ENCODE results near the gene HPN.
A peak's percentile ranks its signal among the peaks of the same experiment; 100 is the strongest.
"Not testable (repeated sequence)": the region's sequence is repeated elsewhere in the genome, so short reads cannot be mapped to it uniquely, and the experiment has no call there.

HPN gene

DNA sequence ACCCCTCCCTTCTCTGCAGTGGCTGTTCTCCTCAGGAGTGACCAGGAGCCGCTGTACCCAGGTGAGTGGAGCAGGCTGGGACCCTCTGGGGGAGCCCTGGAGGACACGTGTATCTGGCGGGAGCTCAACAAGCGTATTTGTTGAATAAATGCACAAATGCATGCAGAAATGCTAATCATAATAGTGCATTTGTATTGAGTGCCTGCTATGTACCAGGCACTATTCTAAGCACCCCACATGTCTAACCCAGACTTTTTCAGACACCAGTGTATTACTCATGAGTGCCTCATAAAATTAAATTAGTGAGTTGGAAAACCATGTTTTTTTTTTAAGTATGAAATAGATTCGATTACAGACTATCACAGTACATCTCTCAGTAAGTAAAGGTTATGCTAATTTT lies 7.9 kb downstream of the HPN start:
- no peak for ATAC-seq (ENCODE audit: low read depth)
- no peak overlapping the region for H3K27ac Mint-ChIP-seq

GRCh38 chr19:35050662-35051061 lies 9.1 kb downstream of the HPN start:
- not testable (repeated sequence) for H3K27ac Mint-ChIP-seq; H3K4me3 Mint-ChIP-seq; H3K36me3 Mint-ChIP-seq; ATAC-seq (ENCODE audit: low read depth); DNase-seq (ENCODE audit: low spot score in 2 of 2); H3K4me1 Mint-ChIP-seq; H3K27me3 Mint-ChIP-seq; H3K9me3 Mint-ChIP-seq

More for the DNA sequence above, 7.9 kb downstream of the HPN start:
- H3K27me3 Mint-ChIP-seq: peaks cover 7% of the 10 kb centered on the region
- DNase-seq (ENCODE audit: low spot score in 2 of 2): no peak
- no peaks in the 10 kb centered on the region for H3K9me3 Mint-ChIP-seq
- H3K4me3 Mint-ChIP-seq: no peak overlapping the region
- no peaks in the 10 kb centered on the region for H3K36me3 Mint-ChIP-seq
- H3K4me1 Mint-ChIP-seq: peaks cover 14% of the 10 kb centered on the region

DNA sequence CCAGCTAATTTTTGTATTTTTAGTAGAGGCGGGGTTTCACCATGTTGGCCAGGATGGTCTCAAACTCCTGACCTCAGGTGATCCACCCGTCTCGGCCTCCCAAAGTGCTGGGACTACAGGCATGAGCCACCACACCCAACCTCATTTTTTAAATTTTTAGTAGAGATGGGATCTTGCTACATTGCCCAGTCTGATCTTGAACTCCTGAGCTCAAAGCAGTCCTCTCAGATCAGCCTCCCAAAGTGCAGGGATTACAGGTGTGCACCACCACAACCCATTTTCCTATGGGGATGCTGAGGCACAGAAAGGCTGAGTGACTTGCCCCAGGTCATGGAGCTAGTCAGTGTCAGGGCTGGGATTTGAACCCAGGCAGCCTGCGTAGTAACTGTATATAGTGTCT lies 9.7 kb downstream of the HPN start:
- H3K4me1 Mint-ChIP-seq; H3K27me3 Mint-ChIP-seq; DNase-seq (ENCODE audit: low spot score in 2 of 2); H3K9me3 Mint-ChIP-seq; H3K36me3 Mint-ChIP-seq; ATAC-seq (ENCODE audit: low read depth); H3K4me3 Mint-ChIP-seq; H3K27ac Mint-ChIP-seq: not testable (repeated sequence)

- H3K27ac Mint-ChIP-seq: no peak overlapping the region
- H3K4me3 Mint-ChIP-seq: no peak overlapping the region
- DNase-seq (ENCODE audit: low spot score in 2 of 2) (no peak), ATAC-seq (ENCODE audit: low read depth) (no peak)
- H3K9me3 Mint-ChIP-seq: no peaks in the 10 kb centered on the region
- H3K36me3 Mint-ChIP-seq: no peaks in the 10 kb centered on the region
- peaks cover 6% of the 10 kb centered on the region for H3K27me3 Mint-ChIP-seq
- H3K4me1 Mint-ChIP-seq: peaks cover 4% of the 10 kb centered on the region
These were observed 10.3 kb downstream of the HPN start for GRCh38 chr19:35051796-35052195.

DNA sequence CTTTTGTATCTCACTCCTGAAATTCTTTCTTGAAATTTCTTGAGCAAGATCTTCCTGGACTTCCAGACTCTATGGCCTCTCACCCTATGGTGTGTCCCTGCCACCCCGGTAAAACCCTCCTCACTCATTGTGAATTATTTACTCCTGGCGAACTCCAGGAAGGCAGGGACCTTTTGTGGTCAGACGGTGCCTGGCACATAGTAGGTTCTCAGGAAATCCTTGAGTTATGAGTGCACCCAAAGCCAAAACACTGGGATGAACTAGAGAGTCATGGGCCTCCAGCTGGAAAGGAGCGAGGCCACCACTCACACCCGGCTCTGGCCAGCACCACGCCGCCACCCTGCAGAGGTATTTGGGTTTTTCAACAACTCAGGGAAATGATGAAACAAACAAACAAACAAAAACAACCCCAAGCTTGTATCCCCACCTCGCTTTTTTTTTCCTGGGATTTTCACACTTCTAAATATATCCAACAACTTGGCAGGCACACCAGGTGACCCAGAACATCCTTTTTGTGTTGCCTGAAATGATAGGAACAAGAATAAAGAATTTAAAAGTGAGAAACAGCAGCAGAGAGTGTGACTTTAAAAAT lies 11.2 kb downstream of the HPN start:
- Mint-ChIP-seq H3K36me3 (no peaks in the 10 kb centered on the region), H3K27me3 (peaks cover 6% of the 10 kb centered on the region)

DNA sequence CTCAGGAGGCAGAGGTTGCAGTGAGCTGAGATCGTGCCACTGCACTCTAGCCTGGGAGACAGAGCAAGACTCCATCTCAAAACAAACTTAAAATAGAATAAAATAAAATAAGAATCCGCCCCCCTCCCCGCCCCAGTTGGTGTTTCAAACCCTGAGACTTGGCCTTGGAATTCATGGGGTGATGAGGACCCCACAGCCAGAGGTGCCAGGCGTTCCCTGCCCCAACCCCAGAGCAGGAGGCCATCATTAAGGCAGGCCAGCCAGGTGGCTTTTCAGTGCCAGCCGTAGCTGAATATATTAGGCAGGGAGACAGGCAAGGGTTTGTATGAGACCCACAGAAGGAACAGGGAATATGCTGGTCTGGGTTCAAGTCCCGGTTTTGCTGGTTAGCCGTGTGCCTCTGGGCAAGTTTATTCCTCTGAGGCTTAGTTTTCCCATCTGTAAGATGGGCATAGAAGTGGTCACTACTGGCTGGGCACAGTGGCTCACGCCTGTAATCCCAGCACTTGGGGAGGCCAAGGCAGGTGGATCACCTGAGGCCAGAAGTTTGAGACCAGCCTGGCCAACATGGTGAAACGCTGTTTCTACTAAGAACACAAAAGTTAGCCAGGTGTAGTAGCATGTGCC lies 12.3 kb downstream of the HPN start:
- ATAC-seq (ENCODE audit: low read depth) (no peak), DNase-seq (ENCODE audit: low spot score in 2 of 2) (no peak)
- Mint-ChIP-seq H3K27me3 (peaks cover 6% of the 10 kb centered on the region), H3K4me1 (peaks cover 4% of the 10 kb centered on the region), H3K27ac (no peak overlapping the region), H3K36me3 (no peaks in the 10 kb centered on the region), H3K4me3 (no peak overlapping the region), H3K9me3 (no peaks in the 10 kb centered on the region)

More for the DNA sequence above, 11.2 kb downstream of the HPN start:
- ATAC-seq (ENCODE audit: low read depth) (no peak), DNase-seq (ENCODE audit: low spot score in 2 of 2) (no peak)
- Mint-ChIP-seq H3K4me3 (no peak overlapping the region), H3K27ac (no peak overlapping the region), H3K4me1 (peaks cover 4% of the 10 kb centered on the region), H3K9me3 (no peaks in the 10 kb centered on the region)

- Mint-ChIP-seq H3K27ac (no peak overlapping the region), H3K4me1 (peaks cover 4% of the 10 kb centered on the region), H3K36me3 (no peaks in the 10 kb centered on the region), H3K4me3 (no peak overlapping the region), H3K9me3 (no peaks in the 10 kb centered on the region), H3K27me3 (peaks cover 6% of the 10 kb centered on the region)
- no peak for DNase-seq (ENCODE audit: low spot score in 2 of 2)
- no peak for ATAC-seq (ENCODE audit: low read depth)
These were observed 13.1 kb downstream of the HPN start for GRCh38 chr19:35054626-35055025.

DNA sequence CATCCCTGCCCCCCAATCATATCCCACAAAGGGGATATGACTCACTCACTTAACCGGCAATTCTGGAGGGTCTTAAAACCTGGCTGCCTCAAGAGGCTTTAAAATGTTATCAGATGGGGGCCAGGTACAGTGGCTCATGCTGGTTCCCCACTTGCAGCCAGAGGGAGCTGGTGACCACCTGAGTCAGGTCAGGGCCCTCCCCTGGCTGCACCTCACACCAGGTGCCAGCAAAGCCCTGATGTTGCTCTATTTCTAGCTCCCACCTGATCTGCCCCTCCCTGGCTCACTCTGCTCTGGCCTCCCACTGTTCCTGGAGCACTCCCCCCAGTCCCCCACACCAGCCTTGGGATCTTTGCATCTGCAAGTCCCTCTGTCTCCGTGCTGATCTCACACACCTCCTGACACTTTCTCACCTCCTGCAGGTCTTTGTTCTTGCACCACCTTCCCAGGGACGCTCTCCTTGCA lies 14.2 kb downstream of the HPN start:
- peaks cover 4% of the 10 kb centered on the region for H3K4me1 Mint-ChIP-seq
- DNase-seq (ENCODE audit: low spot score in 2 of 2) (no peak), ATAC-seq (ENCODE audit: low read depth) (peak; percentile 90)
- H3K27ac Mint-ChIP-seq: no peak overlapping the region
- peaks cover 6% of the 10 kb centered on the region for H3K27me3 Mint-ChIP-seq
- H3K4me3 Mint-ChIP-seq: no peak overlapping the region
- H3K36me3 Mint-ChIP-seq: no peaks in the 10 kb centered on the region
- no peaks in the 10 kb centered on the region for H3K9me3 Mint-ChIP-seq

- H3K27me3 Mint-ChIP-seq: peaks cover 6% of the 10 kb centered on the region
- DNase-seq (ENCODE audit: low spot score in 2 of 2): no peak
- no peak for ATAC-seq (ENCODE audit: low read depth)
- no peaks in the 10 kb centered on the region for H3K36me3 Mint-ChIP-seq
- H3K9me3 Mint-ChIP-seq: no peaks in the 10 kb centered on the region
- no peak overlapping the region for H3K27ac Mint-ChIP-seq
- H3K4me3 Mint-ChIP-seq: no peak overlapping the region
- peaks cover 4% of the 10 kb centered on the region for H3K4me1 Mint-ChIP-seq
These were observed 15.1 kb downstream of the HPN start for GRCh38 chr19:35056513-35057063.

DNA sequence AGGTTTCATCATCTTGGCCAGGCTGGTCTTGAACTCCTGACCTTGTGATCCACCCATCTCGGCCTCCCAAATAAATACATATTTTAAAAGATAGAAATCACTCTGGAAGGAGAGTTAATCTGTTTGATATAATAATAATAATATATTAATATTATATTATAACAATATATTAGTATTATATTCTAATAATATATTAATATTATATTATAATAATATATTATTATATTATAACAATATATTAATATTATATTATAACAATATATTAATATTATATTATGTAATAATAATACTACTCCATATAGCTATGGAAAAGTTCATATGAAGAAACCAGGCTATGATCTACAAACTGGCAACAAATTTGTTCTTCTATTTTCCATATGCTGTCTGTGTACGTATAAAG lies 16.8 kb downstream of the HPN start:
- DNase-seq (ENCODE audit: low spot score in 2 of 2) (no peak), ATAC-seq (ENCODE audit: low read depth) (no peak)
- Mint-ChIP-seq H3K27me3 (peaks cover 4% of the 10 kb centered on the region), H3K4me3 (no peak overlapping the region), H3K9me3 (no peaks in the 10 kb centered on the region), H3K36me3 (no peaks in the 10 kb centered on the region), H3K4me1 (peaks cover 4% of the 10 kb centered on the region), H3K27ac (no peak overlapping the region)

- no peak for ATAC-seq (ENCODE audit: low read depth)
- H3K4me1 Mint-ChIP-seq: peaks cover 4% of the 10 kb centered on the region
- H3K4me3 Mint-ChIP-seq: no peak overlapping the region
- no peaks in the 10 kb centered on the region for H3K36me3 Mint-ChIP-seq
- H3K27me3 Mint-ChIP-seq: peaks cover 4% of the 10 kb centered on the region
- H3K27ac Mint-ChIP-seq: no peak overlapping the region
- no peaks in the 10 kb centered on the region for H3K9me3 Mint-ChIP-seq
- no peak for DNase-seq (ENCODE audit: low spot score in 2 of 2)
These were observed 17.7 kb downstream of the HPN start for GRCh38 chr19:35059006-35059798.

DNA sequence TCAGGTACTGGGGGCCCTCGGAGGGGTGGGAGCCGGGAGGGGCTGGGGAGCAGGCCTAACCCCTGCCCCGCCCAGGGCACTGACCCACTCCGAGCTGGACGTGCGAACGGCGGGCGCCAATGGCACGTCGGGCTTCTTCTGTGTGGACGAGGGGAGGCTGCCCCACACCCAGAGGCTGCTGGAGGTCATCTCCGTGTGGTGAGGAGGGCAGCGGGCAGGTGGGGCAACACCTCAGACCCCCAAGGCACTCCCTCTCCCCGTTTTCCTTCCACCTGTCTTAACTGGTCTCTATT lies 18.2 kb downstream of the HPN start:
- no peak for ATAC-seq (ENCODE audit: low read depth)

DNA sequence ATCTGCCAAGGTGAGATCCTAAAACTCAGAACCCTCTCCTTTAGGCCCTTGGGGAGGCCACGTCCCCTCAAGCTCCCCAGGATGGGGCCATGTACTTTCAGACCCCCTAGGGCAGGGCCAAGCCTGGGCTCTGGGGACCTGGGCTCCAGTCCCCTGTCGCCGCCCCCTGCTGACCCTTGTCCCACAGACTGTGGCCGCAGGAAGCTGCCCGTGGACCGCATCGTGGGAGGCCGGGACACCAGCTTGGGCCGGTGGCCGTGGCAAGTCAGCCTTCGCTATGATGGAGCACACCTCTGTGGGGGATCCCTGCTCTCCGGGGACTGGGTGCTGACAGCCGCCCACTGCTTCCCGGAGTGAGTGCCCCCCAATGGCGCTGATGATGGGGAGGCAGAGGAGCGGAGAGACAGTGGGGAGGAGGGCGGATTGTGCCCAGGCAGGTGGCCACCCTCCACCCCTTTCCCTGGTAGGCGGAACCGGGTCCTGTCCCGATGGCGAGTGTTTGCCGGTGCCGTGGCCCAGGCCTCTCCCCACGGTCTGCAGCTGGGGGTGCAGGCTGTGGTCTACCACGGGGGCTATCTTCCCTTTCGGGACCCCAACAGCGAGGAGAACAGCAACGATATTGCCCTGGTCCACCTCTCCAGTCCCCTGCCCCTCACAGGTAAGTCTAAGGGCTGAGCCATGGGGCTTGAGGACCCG lies 18.8 kb downstream of the HPN start:
- H3K27me3 Mint-ChIP-seq: peaks cover 4% of the 10 kb centered on the region
- DNase-seq (ENCODE audit: low spot score in 2 of 2): no peak
- H3K4me1 Mint-ChIP-seq: peaks cover 4% of the 10 kb centered on the region
- no peak overlapping the region for H3K27ac Mint-ChIP-seq
- no peak overlapping the region for H3K4me3 Mint-ChIP-seq
- H3K9me3 Mint-ChIP-seq: no peaks in the 10 kb centered on the region
- no peak for ATAC-seq (ENCODE audit: low read depth)
- no peaks in the 10 kb centered on the region for H3K36me3 Mint-ChIP-seq

More for the DNA sequence above, 18.2 kb downstream of the HPN start:
- no peak for DNase-seq (ENCODE audit: low spot score in 2 of 2)
- Mint-ChIP-seq H3K4me1 (peaks cover 4% of the 10 kb centered on the region), H3K27ac (no peak overlapping the region), H3K4me3 (no peak overlapping the region), H3K9me3 (no peaks in the 10 kb centered on the region), H3K27me3 (peaks cover 4% of the 10 kb centered on the region), H3K36me3 (no peaks in the 10 kb centered on the region)
